Dermis microvascular lymphatic vessel endothelial cell (primary cell): ENCODE measurements around the gene STX11. TPM values are rescaled to one million over a fixed set of nuclear protein-coding genes. Genes with fewer than 3 reads are reported as not detected.
"Not testable (repeated sequence)": the region's sequence is repeated elsewhere in the genome, so short reads cannot be mapped to it uniquely, and the experiment has no call there.

Experiments
- DNase-seq, 2 donors: peaks; one replicate each; pipeline versions ENCODE4 v3.0.0 to v3.0.0-alpha.2; 2010; ENCODE audit warnings: low read depth in 2 of 2
- total RNA-seq: library from RNA; depleted of rRNA; stranded (reverse); fragments of >200 nt; gene quantifications from 2 replicates; pipeline ENCODE4 v1.2.1, GENCODE V29; 2014

Gene STX11
- total RNA-seq, 1 donor from 2014 or later: 13.0 TPM

DNA sequence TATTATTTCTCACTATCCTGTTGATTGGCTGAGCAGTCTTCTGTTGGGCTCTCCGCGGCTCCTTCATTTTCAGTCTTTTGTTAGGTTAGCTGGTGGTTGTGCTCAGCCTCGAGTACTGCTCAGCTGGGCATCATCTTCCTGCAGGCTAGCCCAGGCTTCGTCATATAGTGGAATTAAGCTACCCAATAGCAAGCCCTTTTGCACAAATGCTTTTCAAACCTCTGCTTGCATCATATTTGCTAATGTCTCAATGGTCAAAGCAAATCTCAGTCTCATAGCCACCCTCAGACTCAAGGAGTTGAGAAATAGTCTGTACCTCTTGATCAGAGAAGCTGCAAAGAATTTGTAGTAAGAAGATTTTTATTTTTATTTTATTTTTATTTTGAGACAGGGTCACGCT, 23.7 kb downstream of the STX11 start:
- DNase-seq: no peak

DNA sequence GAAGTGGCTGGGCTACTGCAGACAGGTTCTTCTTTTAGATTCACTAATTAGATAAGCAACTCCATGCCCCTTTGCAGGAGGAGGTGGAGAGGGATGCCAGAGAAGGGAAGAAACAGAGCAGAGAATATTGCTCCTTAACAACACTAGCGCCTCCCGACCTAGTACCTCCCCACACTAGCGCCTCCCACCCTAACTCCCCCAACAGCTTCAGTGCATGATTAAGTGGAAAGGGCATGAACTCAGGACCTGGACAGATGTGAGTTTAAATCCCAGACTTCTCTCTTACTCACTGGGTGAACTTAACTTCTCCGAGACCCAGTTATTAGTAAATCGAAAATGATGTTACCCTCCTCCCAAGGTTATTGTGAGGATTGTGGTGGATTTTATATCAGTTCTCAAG, 25.7 kb downstream of the STX11 start:
- DNase-seq: no peak

DNA sequence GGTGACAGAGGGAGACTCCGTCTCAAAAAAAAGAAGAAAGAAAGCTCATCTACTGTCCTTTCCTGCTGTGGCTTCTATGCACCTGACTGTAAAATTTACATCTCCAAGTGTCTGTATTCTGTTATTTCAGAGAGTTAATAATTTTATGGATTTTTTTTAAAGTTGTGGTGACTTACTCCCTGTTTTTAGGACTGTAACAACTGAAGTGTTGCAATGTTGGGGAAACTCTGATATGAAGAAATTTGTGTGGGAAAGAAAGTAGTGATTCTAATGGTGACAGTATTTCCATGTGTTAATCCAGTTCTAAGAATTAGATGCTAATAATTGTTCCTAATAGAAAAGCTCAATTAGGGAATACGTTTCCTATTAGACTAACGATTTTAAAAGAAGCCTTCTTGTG, 27.4 kb downstream of the STX11 start:
- DNase-seq: no peak

DNA sequence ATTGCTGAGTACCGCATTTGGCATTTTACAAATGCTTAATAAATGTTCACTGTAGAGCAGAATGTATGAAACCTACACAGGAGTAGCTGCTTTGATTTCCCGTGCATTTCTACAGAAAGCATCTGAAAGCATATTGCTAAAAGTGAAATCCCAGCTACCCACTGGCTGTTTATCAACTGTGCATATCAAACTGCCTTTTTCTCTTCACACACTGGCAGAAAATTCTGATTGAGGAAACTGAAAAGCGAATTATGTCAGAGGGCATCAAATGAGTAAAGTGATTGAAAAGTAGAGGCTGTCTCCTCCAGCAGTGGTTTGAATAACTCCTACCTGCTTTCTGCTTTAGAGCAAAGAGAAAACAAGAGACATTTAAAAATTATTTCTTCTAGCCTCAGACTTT, 28.0 kb downstream of the STX11 start:
- no peak for DNase-seq

DNA sequence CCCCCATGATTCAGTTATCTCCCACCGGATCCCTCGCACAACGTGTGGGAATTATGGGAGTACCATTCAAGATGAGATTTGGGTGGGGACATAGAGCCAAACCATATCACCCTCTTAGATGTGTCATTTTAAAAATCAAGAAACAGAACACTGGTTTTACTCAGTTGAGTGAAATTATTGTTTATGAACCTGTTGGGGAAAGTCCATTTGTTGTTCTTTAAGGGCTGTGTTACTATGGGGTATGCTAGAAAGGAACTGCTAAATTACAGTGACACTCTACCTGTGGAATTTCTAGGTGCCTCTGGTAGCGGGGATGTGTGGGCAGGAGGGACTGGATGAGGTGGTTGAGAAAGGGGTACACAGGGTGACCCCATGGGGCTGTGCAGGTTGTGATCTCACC, 28.9 kb downstream of the STX11 start:
- DNase-seq: no peak

DNA sequence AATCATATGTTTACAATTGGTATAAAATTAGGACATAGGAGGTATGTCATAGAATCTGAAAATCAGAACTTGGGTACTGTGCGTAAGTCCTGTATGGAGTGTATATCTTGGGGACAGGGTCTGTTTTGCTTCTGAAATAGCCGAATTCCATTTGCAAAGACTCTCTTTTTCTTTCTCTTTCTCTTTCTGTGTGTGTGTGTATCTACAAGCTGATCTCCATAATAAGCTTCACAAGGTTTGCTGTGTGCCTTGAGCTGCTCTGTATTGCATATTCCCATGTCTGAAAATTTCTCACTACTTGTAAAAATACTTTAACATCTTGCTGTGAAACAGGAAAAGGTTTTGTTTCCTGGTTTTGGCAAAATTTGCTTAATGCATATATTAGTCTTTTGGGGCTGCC, 29.5 kb downstream of the STX11 start:
- no peak for DNase-seq

DNA sequence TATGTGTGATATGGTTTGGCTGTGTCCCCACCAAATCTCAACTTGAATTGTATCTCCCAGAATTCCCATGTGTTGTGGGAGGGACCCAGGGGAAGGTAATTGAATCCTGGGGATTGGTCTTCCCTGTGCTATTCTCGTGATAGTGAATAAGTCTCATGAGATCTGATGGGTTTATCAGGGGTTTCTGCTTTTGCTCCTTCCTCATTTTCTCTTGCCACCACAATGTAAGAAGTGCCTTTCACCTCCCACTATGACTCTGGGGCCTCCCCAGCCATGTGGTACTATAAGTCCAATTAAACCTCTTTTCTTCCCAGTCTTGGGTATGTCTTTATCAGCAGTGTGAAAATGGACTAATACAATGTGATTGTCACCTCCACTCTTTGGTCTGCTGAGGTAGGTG, 30.0 kb downstream of the STX11 start:
- not testable (repeated sequence) for DNase-seq

DNA sequence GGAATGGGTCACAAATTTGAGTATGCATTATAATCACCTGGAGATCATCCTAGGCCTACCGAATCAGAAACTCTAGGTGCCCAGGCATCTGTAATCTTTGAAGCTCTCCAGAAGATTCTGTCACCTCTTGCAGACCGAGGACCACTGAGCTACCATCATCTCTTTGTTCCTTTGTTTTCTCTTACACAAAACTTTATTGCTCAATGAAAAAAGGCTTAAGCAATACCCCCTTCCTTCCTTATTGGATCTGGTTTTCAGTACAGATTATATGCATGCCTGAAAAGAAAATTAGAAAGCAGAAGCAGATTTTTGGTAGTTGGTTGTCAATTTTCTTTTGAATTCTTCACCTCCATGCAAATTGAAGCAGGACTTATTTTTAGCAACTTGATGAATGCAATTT, 31.3 kb downstream of the STX11 start:
- no peak for DNase-seq

DNA sequence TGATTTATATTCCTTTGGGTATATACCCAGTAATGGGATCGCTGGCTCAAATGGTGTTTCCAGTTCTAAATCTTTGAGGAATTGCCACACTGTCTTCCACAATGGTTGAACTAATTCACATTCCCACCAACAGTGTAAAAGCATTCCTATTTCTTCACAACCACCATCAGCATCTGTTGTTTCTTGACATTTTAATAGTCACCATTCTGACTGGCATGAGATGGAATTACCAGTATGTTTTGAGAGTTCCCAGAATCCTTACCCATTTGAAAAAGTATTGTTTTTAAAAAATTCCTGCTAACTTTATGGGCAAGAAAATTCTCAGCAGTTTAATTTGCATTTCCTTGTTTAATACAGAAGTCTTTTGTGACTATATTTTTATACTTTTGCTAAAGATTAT, 33.9 kb downstream of the STX11 start:
- DNase-seq: not testable (repeated sequence)

DNA sequence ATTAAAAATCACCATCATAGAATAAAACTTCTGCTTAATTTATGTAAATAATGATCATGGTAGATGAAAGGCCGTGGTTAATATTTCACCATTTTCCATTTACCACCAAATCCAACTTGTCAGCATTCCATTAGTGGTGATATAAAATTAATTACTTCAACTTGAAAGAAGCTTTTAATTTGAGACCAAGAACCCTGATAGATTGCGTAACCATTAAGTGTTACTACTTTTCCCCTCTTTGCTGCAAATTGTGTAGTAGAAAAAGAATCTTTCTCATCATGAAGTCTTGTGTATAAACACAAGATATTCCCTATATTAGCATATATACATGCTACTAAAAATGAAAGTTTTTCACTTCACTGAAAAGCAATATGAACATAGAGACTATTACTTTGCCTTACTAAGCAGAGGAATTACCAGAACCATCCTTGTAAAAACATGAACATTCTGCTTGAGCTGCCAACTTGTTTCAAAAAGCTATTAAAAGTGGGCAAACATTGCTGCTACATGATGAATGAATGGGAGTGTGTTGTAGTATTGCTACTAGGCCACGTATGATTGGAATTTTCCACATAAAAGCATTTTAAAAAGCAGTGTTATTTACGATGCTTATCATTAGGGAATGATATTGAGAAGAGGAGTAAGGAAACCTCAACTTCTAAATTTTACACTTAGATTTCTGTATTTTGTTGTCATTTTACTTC, 35.0 kb downstream of the STX11 start:
- no peak for DNase-seq

DNA sequence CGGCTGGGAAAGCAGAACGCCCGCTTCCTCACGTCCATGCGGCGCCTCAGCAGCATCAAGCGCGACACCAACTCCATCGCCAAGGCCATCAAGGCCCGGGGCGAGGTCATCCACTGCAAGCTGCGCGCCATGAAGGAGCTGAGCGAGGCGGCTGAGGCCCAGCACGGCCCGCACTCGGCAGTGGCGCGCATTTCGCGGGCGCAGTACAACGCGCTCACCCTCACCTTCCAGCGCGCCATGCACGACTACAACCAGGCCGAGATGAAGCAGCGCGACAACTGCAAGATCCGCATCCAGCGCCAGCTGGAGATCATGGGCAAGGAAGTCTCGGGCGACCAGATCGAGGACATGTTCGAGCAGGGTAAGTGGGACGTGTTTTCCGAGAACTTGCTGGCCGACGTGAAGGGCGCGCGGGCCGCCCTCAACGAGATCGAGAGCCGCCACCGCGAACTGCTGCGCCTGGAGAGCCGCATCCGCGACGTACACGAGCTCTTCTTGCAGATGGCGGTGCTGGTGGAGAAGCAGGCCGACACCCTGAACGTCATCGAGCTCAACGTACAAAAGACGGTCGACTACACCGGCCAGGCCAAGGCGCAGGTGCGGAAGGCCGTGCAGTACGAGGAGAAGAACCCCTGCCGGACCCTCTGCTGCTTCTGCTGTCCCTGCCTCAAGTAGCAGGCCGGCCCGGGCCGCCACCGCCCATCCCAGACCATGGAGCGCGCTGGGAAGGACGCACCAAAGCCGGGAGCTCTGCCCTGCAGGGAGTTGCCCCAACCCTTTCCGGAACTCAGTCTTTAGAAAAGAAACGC, 36.7 kb downstream of the STX11 start:
- no peak for DNase-seq

DNA sequence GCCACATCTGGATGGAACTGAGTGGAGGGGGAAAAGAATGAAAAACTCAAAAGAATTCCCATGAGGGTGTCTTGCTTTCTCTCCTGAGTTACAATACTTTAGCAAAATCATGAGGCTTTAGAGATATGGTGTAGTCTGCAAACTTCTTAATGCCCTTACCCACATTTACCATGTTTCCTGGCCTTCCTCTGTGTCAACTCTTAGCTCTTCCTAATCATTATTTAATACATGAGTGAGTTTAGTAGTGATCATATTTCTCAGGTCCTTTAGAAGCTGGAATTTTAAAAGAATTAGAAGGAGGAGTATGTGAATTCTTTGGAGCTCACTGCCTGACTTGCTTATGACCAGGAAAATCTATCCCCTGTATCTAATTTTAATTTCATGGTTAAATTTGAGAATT, 39.0 kb downstream of the STX11 start:
- no peak for DNase-seq

DNA sequence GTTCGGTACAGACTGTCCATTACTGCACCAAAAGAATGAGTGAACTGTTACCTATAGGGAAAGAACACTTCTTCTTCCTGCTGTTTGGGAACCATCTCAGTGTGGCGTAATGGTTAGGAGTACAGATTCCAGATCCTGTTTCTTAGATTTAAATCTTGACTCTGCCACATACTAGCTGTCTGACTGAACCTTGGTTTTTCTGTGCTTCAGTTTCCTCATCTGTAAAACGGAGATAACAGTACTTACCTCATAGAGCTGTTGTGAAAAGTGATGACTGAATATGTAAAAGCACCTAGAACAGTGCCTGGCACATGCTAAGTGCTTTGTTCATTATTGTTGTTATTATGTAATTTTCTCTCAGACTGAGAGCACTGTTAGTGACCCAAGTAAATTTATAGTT, 39.8 kb downstream of the STX11 start:
- DNase-seq: peak in 1 of 2 donors; percentile 33

DNA sequence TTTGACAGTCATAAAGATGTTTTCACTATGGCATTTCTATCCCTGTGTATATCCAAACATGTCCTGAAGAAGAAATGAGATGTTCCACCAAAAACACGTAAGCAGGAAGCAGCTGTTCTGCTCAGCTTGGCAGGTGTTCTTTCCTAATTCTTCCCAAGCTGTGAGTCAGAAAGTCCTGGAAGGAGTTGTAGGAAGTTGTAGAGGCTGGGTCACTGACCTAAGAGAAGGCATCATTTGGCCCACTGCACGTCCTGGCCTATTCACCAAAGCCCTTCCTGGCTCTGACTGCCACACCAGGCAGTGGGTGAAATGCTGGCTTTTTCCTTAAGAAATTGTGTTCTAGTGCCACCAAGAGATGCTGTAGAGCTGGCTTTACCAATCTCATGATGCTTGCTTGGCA, 40.3 kb downstream of the STX11 start:
- DNase-seq: peak; percentile 88 to 97

DNA sequence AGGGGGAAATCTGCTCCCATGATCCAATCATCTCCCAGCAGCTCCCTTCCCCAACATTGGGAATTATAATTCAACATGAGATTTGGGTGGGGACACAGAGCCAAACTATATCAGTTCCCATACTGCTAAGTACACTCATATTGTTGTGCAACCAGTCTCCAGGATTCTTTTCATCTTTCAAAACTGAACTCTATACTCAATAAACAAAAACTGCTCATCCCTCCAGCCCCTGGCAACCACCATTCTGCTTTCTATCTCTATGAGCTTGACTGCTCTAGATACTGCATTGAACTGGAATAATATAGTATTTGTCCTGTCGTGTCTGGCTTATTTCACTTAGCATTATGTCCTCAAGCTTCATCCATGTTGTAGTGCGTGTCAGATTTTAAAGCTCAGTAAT, 42.9 kb downstream of the STX11 start:
- DNase-seq: no peak

DNA sequence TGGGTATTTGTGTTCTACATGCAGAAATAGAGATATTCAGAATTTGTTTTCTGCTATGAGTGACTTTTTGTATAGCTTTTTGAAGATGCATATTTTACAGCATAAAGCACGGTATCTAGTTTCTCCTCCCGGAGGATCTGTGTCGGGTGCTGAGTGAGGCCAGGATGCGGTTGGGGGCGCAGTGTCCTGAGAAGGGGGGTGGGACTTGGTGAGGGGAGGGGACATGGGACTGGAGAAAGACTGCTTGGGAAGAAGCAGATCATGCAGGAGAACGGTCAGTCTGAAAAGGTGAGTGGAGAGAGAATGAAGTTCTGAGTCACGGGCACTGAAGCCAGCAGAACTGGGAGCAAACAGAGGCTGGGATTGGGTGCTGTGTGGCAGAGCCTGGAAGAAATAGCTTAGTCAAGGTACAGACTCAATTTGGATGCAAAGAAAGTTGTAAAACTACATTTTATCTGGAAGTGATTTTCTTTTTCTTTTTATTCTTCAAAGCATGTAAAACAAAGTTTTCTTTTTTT, 44.0 kb downstream of the STX11 start:
- DNase-seq: no peak

DNA sequence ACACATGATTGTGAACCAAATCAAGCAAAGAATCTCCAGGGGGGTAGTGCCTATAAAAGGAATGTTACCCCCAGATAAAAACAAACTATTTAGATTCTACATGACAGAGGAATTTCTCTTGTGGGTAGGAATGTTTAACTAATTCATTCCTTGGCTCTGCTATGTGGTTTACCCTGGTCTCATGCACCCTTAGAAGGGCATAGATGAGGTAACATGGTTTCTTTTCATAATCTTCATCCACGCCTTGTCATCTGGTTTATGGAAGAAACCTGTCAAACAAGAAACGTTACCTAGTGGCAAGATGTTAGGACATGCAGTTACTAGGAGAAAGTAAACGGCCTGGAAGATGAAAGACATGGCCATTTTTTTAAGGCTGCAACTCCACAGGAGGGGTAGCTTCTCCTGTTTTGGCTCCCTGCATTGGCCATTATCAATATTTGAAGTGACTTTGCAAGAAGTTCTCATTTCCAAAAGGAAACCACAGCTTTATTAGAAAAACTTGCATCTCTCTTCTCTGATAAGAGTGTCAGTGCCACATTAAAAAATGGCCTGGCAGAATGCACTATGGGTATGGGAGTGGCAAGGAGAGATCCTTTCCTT, 45.5 kb downstream of the STX11 start:
- DNase-seq: no peak

DNA sequence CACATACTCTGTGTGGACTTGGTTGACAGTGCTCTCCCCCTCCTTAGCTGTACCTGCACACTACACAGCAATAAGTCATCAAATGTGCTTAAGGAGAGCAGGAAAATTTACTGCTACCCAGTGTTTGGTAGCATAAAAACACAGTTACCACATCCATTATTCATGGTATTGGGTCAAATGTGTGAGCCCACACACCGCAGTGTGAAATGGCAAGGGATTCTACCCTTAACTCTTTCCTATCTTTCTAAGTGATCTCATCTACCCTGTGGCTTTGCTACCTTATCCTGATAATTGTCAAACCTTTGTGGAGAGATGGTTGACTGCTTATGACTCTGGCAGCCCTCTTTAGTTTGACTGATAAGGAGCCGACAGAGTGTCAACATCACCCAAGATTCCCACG, 47.6 kb downstream of the STX11 start:
- DNase-seq: no peak

DNA sequence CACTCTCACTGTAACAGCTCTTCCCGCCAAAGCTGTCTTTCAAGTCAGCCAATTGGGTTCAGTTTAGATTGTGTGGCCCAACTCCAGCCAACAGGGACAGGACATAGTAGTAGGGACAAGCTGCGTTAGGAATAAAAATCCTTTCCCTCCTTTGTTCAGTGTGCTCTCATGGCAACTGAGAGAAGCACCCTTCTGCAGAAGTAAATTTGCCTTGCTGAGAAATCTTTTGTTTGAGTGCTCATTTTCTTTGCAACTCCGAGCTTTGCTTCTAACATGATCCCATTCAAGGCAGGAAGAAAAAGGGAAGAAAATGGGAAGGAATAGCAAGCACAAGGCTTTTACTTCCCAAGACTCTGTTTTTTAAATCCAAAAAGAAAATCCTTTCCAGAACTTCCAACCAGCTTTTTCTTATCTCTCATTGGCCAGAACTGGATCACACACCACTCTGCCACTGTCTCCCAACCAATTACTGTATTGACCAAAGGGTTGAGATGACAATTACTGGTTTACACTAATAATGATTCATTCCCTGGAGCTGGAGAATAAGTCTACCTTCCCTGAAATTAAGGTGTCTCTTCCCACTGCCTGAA, 52.7 kb downstream of the STX11 start:
- DNase-seq: no peak

DNA sequence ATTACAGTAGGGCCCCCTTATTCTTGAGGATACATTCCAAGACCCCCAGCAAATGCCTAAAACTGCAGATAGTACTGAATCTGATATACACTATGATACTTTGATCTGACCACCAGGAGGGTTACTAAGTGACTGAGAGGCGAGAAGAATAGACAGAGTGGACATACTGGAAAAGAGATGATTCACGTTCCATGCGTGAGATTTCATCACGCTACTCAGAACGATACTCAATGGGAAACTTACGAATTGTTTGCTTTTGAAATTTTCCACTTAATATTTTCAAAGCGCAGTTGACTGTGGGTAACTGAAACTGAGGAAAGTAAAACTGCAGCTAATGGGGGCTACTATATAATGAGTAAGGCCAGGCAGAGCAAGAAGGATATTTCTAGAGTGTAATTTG, 60.8 kb downstream of the STX11 start:
- no peak for DNase-seq

DNA sequence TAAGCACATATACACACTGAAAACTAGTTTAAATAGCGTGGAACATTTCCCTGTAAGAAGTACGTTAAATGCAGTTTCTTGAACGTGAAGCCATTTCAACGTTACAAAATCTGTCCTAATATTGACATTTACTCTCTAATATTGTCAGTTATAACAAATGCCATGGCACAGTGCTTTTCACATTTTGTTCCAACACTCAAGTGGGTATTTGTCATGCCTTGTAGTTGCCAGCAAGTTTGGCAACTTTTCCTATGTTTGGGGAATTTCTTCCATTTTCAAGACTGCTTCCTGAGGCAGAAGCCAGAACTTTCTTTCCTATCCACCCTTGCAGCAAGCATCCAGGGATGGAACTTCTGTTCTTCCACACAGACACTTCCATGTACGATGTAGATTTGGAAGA, 63.0 kb downstream of the STX11 start:
- no peak for DNase-seq

DNA sequence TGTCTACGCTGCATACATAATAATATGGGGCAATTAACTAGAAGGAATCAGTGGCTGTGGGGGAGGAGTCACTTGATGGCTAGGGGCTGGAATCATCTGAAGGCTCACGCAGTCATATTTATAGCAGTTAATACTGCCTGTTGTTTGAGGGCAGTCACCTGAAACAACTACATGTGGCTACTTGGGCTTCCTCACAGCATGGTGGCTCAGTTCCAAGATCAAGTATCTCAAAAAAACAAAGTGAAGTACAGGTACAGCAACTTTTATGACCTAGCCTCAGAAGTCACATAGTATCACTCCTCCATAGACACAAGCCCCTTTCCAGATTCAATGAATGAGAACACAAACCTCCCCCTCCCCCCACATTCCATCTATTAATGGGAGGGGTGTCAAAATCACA, 63.7 kb downstream of the STX11 start:
- DNase-seq: no peak
